NCI-H1417 (cell line): ENCODE measurements around the gene LASP1.
"Not testable (repeated sequence)": the region's sequence is repeated elsewhere in the genome, so short reads cannot be mapped to it uniquely, and the experiment has no call there.

ENCODE experiments used
- DNase-seq, 3 experiments: peaks; one replicate each; lab custom pipeline; 2025; lab: John Stamatoyannopoulos, UW

Gene LASP1

GRCh38 chr17:38906460-38907228 lies 36.8 kb downstream of the LASP1 start:
- no peak for DNase-seq

DNA sequence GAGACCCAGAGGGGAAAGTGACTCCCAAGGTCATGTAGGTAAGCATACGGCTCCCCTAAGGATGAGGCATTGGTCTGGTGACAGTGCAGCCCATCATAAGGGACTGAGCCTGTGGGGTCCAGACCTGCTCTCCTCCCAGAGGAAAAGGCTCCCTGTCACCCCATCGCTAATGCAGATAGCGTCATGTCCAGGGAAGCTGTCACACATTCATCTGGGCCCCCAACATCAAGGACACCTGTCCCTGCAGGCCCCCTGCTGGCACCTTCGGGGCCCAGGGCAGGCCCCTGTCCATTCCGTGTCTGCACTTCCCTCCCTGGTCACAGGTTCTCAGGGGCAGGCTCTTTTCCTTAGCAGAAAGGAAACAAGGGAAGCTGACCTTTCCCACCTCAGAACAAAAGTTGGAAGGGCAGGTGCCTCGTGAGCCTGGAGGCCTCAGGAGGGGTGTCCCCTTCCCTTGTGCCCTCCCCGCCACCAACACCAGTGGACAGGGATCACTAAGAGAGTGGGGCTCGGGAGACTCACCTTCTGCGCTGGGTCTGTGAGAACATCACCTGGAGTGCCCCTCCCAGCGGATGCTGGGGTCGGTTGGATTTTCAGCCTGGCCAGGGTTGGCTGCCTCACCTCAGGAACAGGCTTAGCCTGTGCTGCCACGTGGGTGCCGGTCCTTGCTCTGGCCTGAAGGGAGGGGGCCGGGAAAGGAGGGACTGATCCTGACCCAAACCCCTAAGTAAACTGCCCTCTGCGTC lies 38.2 kb downstream of the LASP1 start:
- DNase-seq = no peak

DNA sequence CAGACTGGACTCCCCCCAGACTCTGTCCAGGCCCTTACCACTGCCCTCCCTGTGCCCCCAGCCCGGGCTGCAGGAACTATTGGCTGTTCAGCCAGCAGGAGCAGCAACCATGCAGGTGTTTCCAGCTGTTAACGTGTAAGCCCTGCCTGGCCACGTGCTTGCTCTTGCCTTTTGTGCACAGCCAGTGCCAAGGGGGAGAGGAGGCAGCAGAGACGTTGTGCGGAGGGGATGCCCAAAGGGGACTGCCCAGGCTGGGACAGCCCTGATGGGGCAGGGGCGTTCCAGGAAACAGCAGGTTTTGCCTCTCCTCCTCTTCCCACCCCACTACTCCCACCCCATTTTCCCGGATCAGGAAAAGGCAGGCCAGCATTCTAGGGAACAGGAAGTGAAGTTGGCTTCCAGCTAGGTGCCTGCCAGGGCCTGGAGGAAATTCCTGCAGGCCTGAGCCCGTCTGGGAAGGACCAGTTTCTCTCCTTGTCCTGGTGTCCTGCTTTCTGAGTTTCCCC lies 38.9 kb downstream of the LASP1 start:
- DNase-seq = no peak

DNA sequence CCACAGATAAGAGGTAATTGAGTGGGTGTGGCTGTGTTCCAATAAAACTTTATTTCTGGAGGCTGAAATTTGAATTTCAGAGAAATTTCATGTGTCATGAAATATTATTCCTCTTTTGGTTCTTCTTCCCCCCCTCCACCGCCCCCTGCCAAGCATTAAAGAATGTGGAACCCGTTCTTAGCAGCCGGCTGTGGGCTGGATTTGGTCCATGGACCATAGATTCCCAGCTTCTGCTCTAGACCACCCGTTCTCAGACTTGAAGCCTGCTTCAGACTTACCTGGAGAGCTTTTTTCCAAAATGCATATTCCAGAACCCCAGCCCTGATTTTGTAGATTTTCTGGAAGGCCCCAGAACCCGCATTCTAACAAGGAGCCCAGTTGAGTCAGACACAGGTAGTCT lies 40.5 kb downstream of the LASP1 start:
- no peak for DNase-seq

- DNase-seq = no peak
Observed at GRCh38 chr17:38911081-38911730, 41.3 kb downstream of the LASP1 start.

DNA sequence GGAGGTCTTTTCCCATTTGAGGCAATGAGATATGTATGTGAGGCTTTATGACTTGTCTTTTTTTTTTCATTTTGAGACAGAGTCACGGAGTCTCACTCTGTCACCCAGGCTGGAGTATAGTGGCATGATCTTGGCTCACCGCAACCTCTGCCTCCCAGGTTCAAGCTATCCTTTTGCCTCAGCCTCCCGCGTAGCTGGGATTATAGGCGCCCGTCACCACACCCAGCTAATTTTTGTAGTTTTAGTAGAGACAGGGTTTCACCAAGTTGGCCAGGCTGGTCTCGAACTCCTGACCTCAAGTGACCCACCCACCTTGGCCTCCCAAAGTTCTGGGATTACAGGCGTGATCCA lies 41.8 kb downstream of the LASP1 start:
- DNase-seq = not testable (repeated sequence)

- DNase-seq = no peak
Observed at GRCh38 chr17:38912221-38912813, 42.5 kb downstream of the LASP1 start.

GRCh38 chr17:38914741-38915638 lies 45.1 kb downstream of the LASP1 start:
- no peak for DNase-seq

- DNase-seq = no peak
Observed at GRCh38 chr17:38915639-38915995, 45.8 kb downstream of the LASP1 start.

- no peak for DNase-seq
Observed at GRCh38 chr17:38916771-38917170, 46.9 kb downstream of the LASP1 start.

- no peak for DNase-seq
Observed at GRCh38 chr17:38917259-38917658, 47.4 kb downstream of the LASP1 start.

DNA sequence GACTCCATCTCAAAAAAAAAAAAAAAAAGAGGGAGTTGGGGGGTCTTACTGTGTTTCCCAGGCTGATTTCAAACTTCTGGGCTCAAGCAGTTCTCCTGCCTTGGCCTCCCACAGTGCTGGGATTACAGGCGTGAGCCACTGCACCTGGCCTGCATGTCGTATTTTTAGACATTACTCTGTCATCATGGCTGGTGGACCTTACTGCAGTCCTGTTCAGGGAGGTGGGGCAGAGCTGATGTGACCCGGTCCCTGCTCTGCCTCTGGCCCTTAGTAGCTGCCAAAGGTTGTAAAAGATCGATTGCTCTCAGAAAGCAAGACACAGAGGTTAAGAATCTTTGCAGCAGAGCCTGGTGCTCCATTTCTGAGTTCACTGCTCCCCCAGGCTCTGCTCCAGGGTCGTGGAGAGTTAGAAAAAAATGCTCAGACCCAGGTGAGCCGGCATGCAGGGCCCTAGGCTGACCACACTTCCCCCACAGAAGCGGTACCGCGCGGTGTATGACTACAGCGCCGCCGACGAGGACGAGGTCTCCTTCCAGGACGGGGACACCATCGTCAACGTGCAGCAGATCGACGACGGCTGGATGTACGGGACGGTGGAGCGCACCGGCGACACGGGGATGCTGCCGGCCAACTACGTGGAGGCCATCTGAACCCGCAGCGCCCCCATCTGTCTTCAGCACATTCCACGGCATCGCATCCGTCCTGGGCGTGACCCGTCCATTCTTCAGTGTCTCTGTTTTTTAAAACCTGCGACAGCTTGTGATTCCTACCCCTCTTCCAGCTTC lies 48.5 kb downstream of the LASP1 start:
- no peak for DNase-seq

GRCh38 chr17:38918916-38919315 lies 49.1 kb downstream of the LASP1 start:
- DNase-seq = no peak

- DNase-seq = no peak
Observed at GRCh38 chr17:38919316-38920078, 49.6 kb downstream of the LASP1 start.

- no peak for DNase-seq
Observed at GRCh38 chr17:38920374-38921291, 50.8 kb downstream of the LASP1 start.

- DNase-seq = no peak
Observed at GRCh38 chr17:38921756-38922411, 52.0 kb downstream of the LASP1 start.

DNA sequence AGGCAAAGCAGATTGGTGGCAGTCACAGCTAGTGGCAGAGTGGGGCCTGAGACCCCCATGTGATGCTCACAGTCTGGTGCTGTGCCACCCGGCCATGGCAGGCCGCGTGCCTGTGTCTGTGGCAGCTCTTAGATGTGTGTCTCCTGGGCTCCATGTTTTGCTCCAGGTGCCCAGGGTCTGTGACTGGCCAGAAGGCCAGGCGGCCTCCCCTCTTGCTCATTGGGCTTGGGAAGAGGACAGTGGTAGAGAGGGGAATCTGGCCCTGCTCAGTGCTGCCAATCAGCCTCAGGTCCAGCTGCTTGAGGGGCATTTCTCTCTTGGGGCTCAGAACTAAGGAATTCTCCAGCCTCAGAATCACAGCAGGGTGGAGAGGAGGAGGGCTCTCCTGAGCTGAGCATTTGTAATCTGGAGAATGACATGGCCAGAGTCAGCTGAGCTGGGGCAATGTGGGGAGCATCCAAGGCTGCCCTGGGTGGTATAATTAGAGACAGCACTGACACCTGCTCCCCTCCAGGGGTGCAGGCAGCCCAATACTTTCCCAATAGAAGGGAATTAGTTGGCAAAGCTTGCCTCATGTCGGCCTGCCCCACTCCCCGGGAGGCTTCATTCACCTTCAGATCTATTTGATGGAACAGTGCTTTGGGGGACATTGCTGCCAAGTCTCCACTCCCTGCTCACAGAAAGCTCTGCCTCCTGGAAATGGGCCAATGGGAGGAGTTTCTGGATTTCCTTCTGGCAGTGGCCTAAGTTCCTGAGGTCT lies 52.9 kb downstream of the LASP1 start:
- DNase-seq = peak in 1 of 3 experiments; percentile 41
